Mesodermal cell (in vitro differentiated cells): Measurements from ENCODE around the gene C11orf91.
A peak's percentile ranks its signal among the peaks of the same experiment; 100 is the strongest.
"Not testable (repeated sequence)": the region's sequence is repeated elsewhere in the genome, so short reads cannot be mapped to it uniquely, and the experiment has no call there.

Experiments used
- H3K27ac ChIP-seq: 2 replicates; pipeline ENCODE4 v1.7.0; 2013; ENCODE audit warnings: mild to moderate bottlenecking, low read depth, low read length, moderate library complexity; ENCODE audit not compliant: severe bottlenecking
- H3K36me3 ChIP-seq: 2 replicates; pipeline ENCODE4 v1.7.1; 2013; ENCODE audit warnings: mild to moderate bottlenecking, low read length, moderate library complexity; ENCODE audit not compliant: control insufficient read depth, insufficient read depth
- H3K4me1 ChIP-seq: one replicate; pipeline ENCODE4 v1.7.1; 2013; ENCODE audit warnings: mild to moderate bottlenecking, low read length; ENCODE audit not compliant: insufficient read depth, control insufficient read depth, poor library complexity, severe bottlenecking
- H3K4me3 ChIP-seq: 2 replicates; pipeline ENCODE4 v1.7.0; 2013; ENCODE audit warnings: low read length, control low read depth, mild to moderate bottlenecking; ENCODE audit not compliant: insufficient read depth, poor library complexity, severe bottlenecking; ENCODE audit errors: extremely low read depth
- H3K9me3 ChIP-seq: 2 replicates; pipeline ENCODE4 v1.7.1; 2013; ENCODE audit warnings: mild to moderate bottlenecking, low read length, moderate library complexity; ENCODE audit not compliant: control insufficient read depth
- WGBS, 2 experiments: methylation state at CpG; one replicate each; pipeline ENCODE4 v1.1.5; 2013; ENCODE audit warnings: missing lambda C conversion rate in 2 of 2; ENCODE audit not compliant: insufficient coverage in 2 of 2; 5-methylcytosine and 5-hydroxymethylcytosine counted together

C11orf91 gene

GRCh38 chr11:33733980-33734379 is 33.4 kb upstream of the C11orf91 start:
- 96 to 100% methylated on average over 3 to 5 of the region's 7 CpGs for WGBS, 2 experiments
- Histone ChIP-seq H3K27ac (no peak overlapping the region), H3K4me3 (no peak overlapping the region), H3K36me3 (peaks cover 30% of the 10 kb centered on the region), H3K9me3 (no peaks in the 10 kb centered on the region), H3K4me1 (peaks cover 18% of the 10 kb centered on the region)

DNA sequence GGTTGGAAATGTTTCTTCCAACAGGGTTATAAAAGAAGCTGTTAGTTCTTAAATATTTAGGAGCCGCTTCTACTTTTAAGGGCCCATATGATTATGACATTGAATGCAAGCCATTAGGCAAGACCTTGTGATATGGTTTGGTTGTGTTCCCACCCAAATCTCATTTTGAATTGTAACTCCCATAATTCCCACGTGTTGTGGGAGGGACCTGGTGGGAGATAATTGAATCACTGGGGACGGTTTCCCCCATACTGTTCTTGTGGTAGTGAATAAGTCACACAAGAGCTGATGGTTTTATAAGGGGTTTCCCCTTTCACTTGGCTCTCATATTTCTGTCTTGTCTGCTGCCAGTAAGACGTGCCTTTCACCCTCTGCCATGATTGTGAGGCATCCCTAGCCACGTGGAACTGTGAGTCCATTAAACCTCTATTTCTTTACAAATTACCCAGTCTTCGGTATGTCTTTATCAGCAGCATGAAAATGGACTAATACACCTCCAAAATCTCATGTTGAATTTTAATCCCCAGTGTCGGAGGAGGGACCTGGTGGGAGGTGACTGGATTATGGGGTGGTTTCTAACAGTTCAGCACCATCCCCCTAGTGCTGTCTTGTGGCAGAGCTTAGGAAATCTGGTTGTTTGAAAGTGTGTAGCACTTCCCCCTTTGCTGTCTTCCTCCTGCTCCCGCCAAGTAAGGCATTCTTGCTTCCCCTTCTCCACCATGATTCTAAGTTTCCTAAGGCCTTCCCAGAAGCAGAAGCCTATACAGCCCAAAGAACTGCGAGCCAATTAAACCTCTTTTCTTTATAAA is 31.3 kb upstream of the C11orf91 start:
- 85 to 94% methylated on average over 5 to 7 of the region's 9 CpGs for WGBS, 2 experiments
- no peak overlapping the region for H3K27ac ChIP-seq
- H3K4me3 ChIP-seq, result no peak overlapping the region
- peaks cover 30% of the 10 kb centered on the region for H3K36me3 ChIP-seq
- peaks cover 14% of the 10 kb centered on the region for H3K4me1 ChIP-seq
- H3K9me3 ChIP-seq, result no peaks in the 10 kb centered on the region

DNA sequence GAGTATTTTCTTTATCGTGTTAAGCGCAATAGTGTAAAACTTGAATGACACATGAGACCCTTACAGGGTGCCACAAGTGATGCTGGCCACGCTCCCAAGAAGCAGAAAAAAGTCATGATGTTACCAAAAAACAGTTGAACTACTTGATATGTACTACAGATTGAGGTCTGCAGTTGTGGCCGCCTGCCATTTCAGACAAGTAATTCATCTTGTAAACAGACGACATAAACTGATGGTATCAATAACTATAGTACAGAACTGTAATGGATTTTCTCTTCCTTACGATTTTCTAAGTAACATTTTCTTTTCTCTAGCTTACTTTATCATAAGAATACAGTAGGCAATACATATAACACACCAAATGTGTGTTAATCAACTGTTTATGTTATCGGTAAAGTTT is 30.1 kb upstream of the C11orf91 start:
- no peaks in the 10 kb centered on the region for H3K9me3 ChIP-seq
- 96 to 100% methylated on average over 1 to 3 of the region's 7 CpGs for WGBS, 2 experiments
- peaks cover 13% of the 10 kb centered on the region for H3K4me1 ChIP-seq
- H3K4me3 ChIP-seq, result no peak overlapping the region
- H3K36me3 ChIP-seq, result peaks cover 30% of the 10 kb centered on the region
- no peak overlapping the region for H3K27ac ChIP-seq

- WGBS, 2 experiments, result 93 to 100% methylated on average over 2 to 3 of the region's 5 CpGs
- peaks cover 28% of the 10 kb centered on the region for H3K36me3 ChIP-seq
- H3K27ac ChIP-seq, H3K9me3 ChIP-seq, H3K4me3 ChIP-seq: not testable (repeated sequence)
- H3K4me1 ChIP-seq, result peaks cover 17% of the 10 kb centered on the region
Observed at GRCh38 chr11:33729072-33729664, 28.5 kb upstream of the C11orf91 start.

- H3K27ac ChIP-seq, H3K9me3 ChIP-seq, H3K4me3 ChIP-seq: not testable (repeated sequence)
- Histone ChIP-seq H3K4me1 (peaks cover 29% of the 10 kb centered on the region), H3K36me3 (peaks cover 14% of the 10 kb centered on the region)
- no CpG with 5 or more reads among the region's 1 CpG for WGBS, 2 experiments
Observed at GRCh38 chr11:33727539-33727938, 26.9 kb upstream of the C11orf91 start.

DNA sequence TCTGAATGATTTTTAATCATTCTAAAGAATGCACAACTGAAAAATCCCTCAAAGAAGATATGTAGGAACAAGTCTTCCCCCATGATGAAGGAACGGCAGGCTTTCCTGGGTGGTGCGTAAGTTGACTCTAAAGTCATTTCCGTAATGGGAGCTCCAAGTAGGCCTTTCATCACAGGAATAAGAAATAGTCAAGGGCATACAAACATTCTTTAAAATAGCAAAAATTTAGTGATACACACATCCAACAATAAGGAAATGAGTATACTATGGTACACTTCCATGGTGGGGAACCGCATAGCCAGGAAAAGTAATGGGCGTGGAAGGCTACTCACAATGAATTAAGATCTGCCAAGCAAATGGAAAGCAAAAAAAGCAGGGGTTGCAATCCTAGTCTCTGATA is 24.9 kb upstream of the C11orf91 start:
- no peak overlapping the region for H3K4me3 ChIP-seq
- H3K4me1 ChIP-seq, result peaks cover 49% of the 10 kb centered on the region
- peak overlapping the region; percentile 1 for H3K27ac ChIP-seq
- peaks cover 19% of the 10 kb centered on the region for H3K36me3 ChIP-seq
- H3K9me3 ChIP-seq, result no peaks in the 10 kb centered on the region
- WGBS, 2 experiments, result 71 to 75% methylated on average over 2 of the region's 5 CpGs

- no peaks in the 10 kb centered on the region for H3K9me3 ChIP-seq
- peaks cover 50% of the 10 kb centered on the region for H3K4me1 ChIP-seq
- 95 to 100% methylated on average over 1 to 3 of the region's 4 CpGs for WGBS, 2 experiments
- peak overlapping the region; percentile 96 for H3K27ac ChIP-seq
- no peak overlapping the region for H3K4me3 ChIP-seq
- H3K36me3 ChIP-seq, result peaks cover 22% of the 10 kb centered on the region
Observed at GRCh38 chr11:33724644-33725035, 24.0 kb upstream of the C11orf91 start.

- Histone ChIP-seq H3K4me3 (no peak overlapping the region), H3K27ac (peak overlapping the region; percentile 96), H3K36me3 (peaks cover 30% of the 10 kb centered on the region), H3K9me3 (no peaks in the 10 kb centered on the region), H3K4me1 (peaks cover 50% of the 10 kb centered on the region)
- 67 to 86% methylated on average over 2 to 4 of the region's 6 CpGs for WGBS, 2 experiments
Observed at GRCh38 chr11:33723238-33723881, 22.7 kb upstream of the C11orf91 start.

DNA sequence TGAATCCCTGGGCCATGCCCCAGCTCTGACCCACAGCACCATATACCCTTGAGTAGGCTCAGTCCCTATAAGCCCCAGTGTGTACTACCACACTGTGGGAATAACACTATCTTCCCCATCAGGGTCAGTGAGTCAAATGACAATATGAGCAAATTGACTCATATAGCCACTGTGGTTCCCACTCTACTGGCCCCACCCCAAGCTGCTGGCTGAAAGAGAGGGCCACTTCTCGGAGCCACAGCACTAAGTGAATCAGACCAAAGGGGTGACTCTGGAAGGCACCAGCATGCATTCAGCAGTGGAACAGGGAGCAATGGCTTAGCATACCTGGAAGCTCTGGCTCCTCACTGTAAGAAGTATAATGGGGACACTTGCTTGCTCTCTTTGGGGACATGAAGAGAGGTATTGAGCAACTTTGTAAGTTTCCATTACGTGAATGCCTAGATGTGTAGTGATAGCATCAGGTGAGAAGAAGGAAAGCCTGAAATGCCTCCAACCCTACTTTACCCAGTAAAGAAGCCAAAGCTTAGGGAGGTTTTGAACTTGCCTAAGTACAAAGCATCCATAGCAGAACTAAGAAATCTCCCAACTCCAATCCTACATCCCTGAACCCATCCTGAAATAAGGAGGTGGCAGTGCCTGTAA is 22.1 kb upstream of the C11orf91 start:
- peak overlapping the region; percentile 96 for H3K27ac ChIP-seq
- peaks cover 50% of the 10 kb centered on the region for H3K4me1 ChIP-seq
- no peak overlapping the region for H3K4me3 ChIP-seq
- peaks cover 37% of the 10 kb centered on the region for H3K36me3 ChIP-seq
- no peaks in the 10 kb centered on the region for H3K9me3 ChIP-seq
- WGBS, 2 experiments, result 100% methylated on average over 1 of the region's 2 CpGs

DNA sequence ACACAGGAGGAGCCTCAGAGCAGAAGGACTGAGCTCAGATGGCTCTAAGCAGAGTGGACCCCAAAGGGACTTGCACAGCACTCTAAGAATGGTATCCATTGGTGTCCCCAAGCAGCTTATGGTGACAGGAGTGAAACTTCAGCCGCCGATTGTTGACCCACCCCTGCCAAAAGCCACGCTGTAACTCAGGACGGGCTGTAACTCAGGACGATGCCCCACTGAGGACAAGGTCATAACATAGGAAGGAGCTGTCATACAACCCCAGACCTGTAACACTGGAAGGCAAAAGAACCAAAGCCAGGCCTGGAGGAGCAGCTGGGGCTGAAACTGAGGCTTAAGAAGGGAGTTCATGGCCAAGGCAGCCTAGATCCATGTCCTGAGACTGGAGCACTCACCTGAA is 21.4 kb upstream of the C11orf91 start:
- peak overlapping the region; percentile 96 for H3K27ac ChIP-seq
- H3K4me1 ChIP-seq, result peaks cover 50% of the 10 kb centered on the region
- peaks cover 44% of the 10 kb centered on the region for H3K36me3 ChIP-seq
- 83 to 98% methylated on average over 4 to 5 of the region's 5 CpGs for WGBS, 2 experiments
- no peak overlapping the region for H3K4me3 ChIP-seq
- no peaks in the 10 kb centered on the region for H3K9me3 ChIP-seq
